Osteoblast (primary cell): ENCODE data around the gene PTPRCAP. TPM values are rescaled to one million over a fixed set of nuclear protein-coding genes. Genes with fewer than 3 reads are reported as not detected.
"Not testable (repeated sequence)": the region's sequence is repeated elsewhere in the genome, so short reads cannot be mapped to it uniquely, and the experiment has no call there.

ENCODE experiments used
- DNase-seq: peaks from one replicate; pipeline ENCODE4 v3.0.0; 2011; ENCODE audit warnings: low spot score, mixed read lengths; ENCODE audit not compliant: insufficient read length; ENCODE audit errors: missing footprints
- H2AFZ ChIP-seq: 2 replicates; pipeline ENCODE4 v1.6.0; 2011; ENCODE audit warnings: mild to moderate bottlenecking, low read length
- H3K27ac ChIP-seq: 2 replicates; pipeline ENCODE4 v1.5.1; 2011; ENCODE audit warnings: mild to moderate bottlenecking, low read depth, low read length, moderate library complexity
- H3K27me3 ChIP-seq: 2 replicates; pipeline ENCODE4 v1.6.0; 2012; ENCODE audit warnings: mild to moderate bottlenecking, control low read depth, inconsistent platforms, low read length, moderate library complexity; ENCODE audit not compliant: insufficient read depth
- H3K36me3 ChIP-seq: 2 replicates; pipeline ENCODE4 v1.5.1; 2011; ENCODE audit warnings: mild to moderate bottlenecking, low read length, control low read depth, moderate library complexity; ENCODE audit not compliant: insufficient read depth
- H3K4me1 ChIP-seq: 2 replicates; pipeline ENCODE4 v1.5.1; 2011; ENCODE audit warnings: mild to moderate bottlenecking, low read length, control low read depth, moderate library complexity; ENCODE audit not compliant: insufficient read depth
- H3K4me2 ChIP-seq: 2 replicates; pipeline ENCODE4 v1.6.0; 2011; ENCODE audit warnings: mild to moderate bottlenecking, low read length; ENCODE audit not compliant: insufficient read depth
- H3K4me3 ChIP-seq: fragments of 200-600 bp; sonication (generic); 3 replicates; pipeline ENCODE4 v1.5.1; 2012; ENCODE audit warnings: mild to moderate bottlenecking, low read length, inconsistent platforms; ENCODE audit not compliant: insufficient read depth
- H3K79me2 ChIP-seq: 2 replicates; pipeline ENCODE4 v1.6.0; 2012; ENCODE audit warnings: mild to moderate bottlenecking, low read length, control low read depth, inconsistent platforms; ENCODE audit not compliant: insufficient read depth
- H3K9me3 ChIP-seq: 2 replicates; pipeline ENCODE4 v1.5.1; 2011; ENCODE audit warnings: low read depth, low read length, control low read depth
- H4K20me1 ChIP-seq: 2 replicates; pipeline ENCODE4 v1.6.0; 2012; ENCODE audit warnings: mild to moderate bottlenecking, low read length, control low read depth; ENCODE audit not compliant: insufficient read depth
- total RNA-seq: library from RNA; depleted of rRNA; stranded (reverse); fragments of >200 nt; gene quantifications from 2 replicates; pipeline ENCODE4 v1.2.3, GENCODE V29; 2012
- TF ChIP-seq, protein P1 (sequence below): IDR thresholded peaks from 2 replicates; pipeline ENCODE4 v1.5.1; 2011; ENCODE audit warnings: mild to moderate bottlenecking, low read depth, low read length, moderate library complexity; ENCODE audit errors: extremely low read depth

Gene PTPRCAP
- total RNA-seq, 1 donor = 0.36 TPM

DNA sequence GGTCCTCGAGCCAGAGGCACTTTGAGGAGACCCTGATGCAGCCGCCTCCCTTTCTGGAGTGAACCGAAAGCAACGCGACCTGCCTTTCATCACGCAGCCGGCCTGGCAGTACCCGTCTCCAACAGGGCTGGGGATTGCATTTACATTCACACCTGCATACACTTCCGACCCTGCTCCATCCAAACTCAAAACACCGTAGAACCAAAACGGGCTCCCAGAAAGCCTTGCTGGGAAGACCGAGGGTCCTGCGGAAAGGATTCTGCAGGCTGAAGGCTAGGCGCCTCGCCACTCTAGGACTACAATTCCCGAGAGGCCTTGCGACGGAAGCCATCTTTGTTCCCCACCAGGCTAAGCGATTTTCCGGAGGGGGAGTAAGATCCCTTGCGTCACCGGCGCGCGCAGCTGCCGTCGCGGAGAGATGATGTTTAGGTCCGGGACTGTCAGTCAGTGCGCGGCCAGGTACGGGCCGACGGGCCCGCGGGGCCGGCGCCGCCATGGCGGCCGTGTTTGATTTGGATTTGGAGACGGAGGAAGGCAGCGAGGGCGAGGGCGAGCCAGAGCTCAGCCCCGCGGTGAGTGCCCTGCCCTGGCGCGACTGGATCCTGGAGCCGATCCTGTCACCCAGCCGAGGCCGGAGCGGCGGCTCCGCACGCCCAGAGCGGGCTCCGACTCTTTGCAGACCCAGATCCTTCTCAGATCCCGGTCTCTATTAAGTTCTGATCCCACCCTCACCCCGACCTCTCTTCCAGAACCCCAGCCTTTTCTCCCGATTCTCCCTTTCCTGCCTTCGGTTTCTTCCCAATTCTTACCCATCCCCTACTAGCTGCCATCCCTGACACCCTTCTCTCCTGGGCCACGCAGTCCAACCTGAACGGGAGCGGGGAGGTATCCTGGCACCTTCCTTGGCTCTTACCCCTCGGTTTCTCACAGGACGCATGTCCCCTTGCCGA, 9.2 kb downstream of the PTPRCAP start, which contains the start of gene RPS6KB2:
TSS of gene RPS6KB2 (plus strand) at position 443 of the 950 bp plus-strand sequence. CDS start at position 495, 52 bp downstream.
- H3K4me1 ChIP-seq = peaks cover 12% of the 10 kb centered on the region
- H3K36me3 ChIP-seq = peaks cover 31% of the 10 kb centered on the region
- peak within 1 kb of the TSS; percentile 87 for H3K4me2 ChIP-seq
- peaks cover 25% of the 10 kb centered on the region for H3K79me2 ChIP-seq
- no peaks in the 10 kb centered on the region for H4K20me1 ChIP-seq
- no peaks in the 10 kb centered on the region for H3K27me3 ChIP-seq
- peak within 1 kb of the TSS; percentile 79 for H3K4me3 ChIP-seq
- no peaks in the 10 kb centered on the region for H3K9me3 ChIP-seq
- H3K27ac ChIP-seq = peak within 1 kb of the TSS; percentile 84
- TF ChIP-seq, protein P1, sequence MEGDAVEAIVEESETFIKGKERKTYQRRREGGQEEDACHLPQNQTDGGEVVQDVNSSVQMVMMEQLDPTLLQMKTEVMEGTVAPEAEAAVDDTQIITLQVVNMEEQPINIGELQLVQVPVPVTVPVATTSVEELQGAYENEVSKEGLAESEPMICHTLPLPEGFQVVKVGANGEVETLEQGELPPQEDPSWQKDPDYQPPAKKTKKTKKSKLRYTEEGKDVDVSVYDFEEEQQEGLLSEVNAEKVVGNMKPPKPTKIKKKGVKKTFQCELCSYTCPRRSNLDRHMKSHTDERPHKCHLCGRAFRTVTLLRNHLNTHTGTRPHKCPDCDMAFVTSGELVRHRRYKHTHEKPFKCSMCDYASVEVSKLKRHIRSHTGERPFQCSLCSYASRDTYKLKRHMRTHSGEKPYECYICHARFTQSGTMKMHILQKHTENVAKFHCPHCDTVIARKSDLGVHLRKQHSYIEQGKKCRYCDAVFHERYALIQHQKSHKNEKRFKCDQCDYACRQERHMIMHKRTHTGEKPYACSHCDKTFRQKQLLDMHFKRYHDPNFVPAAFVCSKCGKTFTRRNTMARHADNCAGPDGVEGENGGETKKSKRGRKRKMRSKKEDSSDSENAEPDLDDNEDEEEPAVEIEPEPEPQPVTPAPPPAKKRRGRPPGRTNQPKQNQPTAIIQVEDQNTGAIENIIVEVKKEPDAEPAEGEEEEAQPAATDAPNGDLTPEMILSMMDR = no peak
- peak within 1 kb of the TSS; percentile 90 for H2AFZ ChIP-seq
- DNase-seq = peak; percentile 100

GRCh38 chr11:67427364-67427859, 10.1 kb downstream of the PTPRCAP start:
- H3K27me3 ChIP-seq, DNase-seq, H4K20me1 ChIP-seq, H3K9me3 ChIP-seq: not testable (repeated sequence)
- peak overlapping the region; percentile 90 for H2AFZ ChIP-seq
- H3K4me1 ChIP-seq = peaks cover 12% of the 10 kb centered on the region
- peak overlapping the region; percentile 84 for H3K27ac ChIP-seq
- H3K4me3 ChIP-seq = peak overlapping the region; percentile 79
- peak overlapping the region; percentile 87 for H3K4me2 ChIP-seq
- H3K36me3 ChIP-seq = peaks cover 23% of the 10 kb centered on the region
- peaks cover 25% of the 10 kb centered on the region for H3K79me2 ChIP-seq

DNA sequence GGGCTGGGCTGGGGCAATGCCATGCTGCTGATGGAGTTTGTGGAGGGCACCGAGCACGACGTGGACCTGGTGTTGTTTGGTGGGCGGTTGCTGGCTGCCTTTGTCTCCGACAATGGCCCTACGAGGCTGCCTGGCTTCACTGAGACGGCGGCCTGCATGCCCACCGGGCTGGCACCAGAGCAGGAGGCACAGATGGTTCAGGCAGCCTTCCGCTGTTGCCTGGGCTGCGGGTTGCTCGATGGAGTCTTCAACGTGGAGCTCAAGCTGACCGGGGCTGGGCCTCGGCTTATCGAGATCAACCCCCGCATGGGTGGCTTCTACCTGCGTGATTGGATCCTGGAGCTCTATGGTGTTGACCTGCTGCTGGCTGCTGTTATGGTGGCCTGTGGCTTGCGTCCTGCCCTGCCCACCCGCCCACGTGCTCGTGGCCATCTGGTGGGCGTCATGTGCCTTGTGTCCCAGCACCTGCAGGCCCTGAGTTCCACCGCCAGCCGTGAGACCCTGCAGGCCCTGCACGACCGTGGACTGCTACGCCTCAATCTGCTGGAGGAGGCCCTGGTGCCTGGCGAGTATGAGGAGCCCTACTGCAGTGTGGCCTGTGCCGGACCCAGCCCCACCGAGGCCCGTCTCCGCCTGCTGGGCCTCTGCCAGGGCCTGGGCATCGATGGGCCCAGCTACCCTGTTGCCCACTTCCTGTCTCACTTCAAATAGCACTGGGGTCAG, 13.4 kb downstream of the PTPRCAP start:
- H3K9me3 ChIP-seq = no peaks in the 10 kb centered on the region

GRCh38 chr11:67423466-67423865, 14.0 kb downstream of the PTPRCAP start:
- Histone ChIP-seq H2AFZ (no peak overlapping the region), H3K4me1 (peaks cover 4% of the 10 kb centered on the region), H3K4me3 (no peak overlapping the region), H3K4me2 (no peak overlapping the region), H3K36me3 (no peaks in the 10 kb centered on the region), H3K27me3 (no peaks in the 10 kb centered on the region), H3K9me3 (no peaks in the 10 kb centered on the region), H3K27ac (no peak overlapping the region), H4K20me1 (no peaks in the 10 kb centered on the region), H3K79me2 (peaks cover 2% of the 10 kb centered on the region)
- TF ChIP-seq, protein P1 = no peak
- DNase-seq = no peak

More for the DNA sequence above, 13.4 kb downstream of the PTPRCAP start:
- Histone ChIP-seq H3K4me3 (no peak overlapping the region), H4K20me1 (no peaks in the 10 kb centered on the region), H2AFZ (no peak overlapping the region), H3K79me2 (peaks cover 8% of the 10 kb centered on the region), H3K27me3 (no peaks in the 10 kb centered on the region), H3K27ac (no peak overlapping the region), H3K4me2 (no peak overlapping the region), H3K4me1 (peaks cover 7% of the 10 kb centered on the region), H3K36me3 (no peaks in the 10 kb centered on the region)
- DNase-seq = no peak
- TF ChIP-seq, protein P1 = no peak
